ENCODE data around the gene SPATA2L. TPM values are rescaled to one million over a fixed set of nuclear protein-coding genes. Genes with fewer than 3 reads are reported as not detected.
A peak's percentile ranks its signal among the peaks of the same experiment; 100 is the strongest.

SPATA2L gene
- total and polyA plus RNA-seq, 2 of the 13 experiments (the other 11 are each of a cell fraction or from before 2014, with no cell fraction given), result 9.1 to 20.7 TPM

DNA sequence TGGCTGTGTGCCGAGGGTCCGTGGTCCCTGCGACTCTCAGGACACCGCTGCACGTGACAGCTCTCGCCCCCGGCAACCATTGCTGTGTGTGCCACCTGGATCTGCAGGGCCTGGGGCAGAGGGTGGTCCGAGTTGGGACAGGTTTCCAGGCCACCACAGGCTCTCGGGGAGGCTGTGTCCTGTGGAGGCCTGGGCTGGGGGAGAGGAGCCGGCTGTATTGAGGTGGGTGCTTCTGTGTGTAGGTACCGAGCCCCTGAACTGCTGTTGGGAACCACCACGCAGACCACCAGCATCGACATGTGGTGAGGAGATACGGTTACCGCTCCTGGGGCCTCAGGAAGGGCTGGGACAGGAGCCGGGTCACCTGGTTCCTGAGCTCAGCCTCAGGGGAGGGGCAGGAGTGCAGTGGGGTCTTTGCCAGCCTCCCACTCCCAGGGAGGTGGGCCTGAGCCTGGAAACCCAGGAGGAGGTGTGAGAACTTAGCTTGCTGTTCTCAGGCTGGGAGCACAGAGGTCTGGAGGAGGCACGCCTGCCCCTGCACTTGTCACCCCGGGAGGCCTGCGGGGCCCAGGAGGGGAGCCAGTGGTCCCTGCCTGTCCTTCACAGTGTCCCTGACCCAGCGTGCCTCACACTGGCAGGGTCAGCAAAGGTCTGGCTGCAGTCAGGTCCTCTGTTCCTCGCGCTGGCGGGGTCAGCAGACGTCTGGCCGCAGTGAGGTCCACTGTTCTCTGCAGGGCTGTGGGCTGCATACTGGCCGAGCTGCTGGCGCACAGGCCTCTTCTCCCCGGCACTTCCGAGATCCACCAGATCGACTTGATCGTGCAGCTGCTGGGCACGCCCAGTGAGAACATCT lies 7.3 kb downstream of the SPATA2L start (continued):
- TF ChIP-seq, protein P1, sequence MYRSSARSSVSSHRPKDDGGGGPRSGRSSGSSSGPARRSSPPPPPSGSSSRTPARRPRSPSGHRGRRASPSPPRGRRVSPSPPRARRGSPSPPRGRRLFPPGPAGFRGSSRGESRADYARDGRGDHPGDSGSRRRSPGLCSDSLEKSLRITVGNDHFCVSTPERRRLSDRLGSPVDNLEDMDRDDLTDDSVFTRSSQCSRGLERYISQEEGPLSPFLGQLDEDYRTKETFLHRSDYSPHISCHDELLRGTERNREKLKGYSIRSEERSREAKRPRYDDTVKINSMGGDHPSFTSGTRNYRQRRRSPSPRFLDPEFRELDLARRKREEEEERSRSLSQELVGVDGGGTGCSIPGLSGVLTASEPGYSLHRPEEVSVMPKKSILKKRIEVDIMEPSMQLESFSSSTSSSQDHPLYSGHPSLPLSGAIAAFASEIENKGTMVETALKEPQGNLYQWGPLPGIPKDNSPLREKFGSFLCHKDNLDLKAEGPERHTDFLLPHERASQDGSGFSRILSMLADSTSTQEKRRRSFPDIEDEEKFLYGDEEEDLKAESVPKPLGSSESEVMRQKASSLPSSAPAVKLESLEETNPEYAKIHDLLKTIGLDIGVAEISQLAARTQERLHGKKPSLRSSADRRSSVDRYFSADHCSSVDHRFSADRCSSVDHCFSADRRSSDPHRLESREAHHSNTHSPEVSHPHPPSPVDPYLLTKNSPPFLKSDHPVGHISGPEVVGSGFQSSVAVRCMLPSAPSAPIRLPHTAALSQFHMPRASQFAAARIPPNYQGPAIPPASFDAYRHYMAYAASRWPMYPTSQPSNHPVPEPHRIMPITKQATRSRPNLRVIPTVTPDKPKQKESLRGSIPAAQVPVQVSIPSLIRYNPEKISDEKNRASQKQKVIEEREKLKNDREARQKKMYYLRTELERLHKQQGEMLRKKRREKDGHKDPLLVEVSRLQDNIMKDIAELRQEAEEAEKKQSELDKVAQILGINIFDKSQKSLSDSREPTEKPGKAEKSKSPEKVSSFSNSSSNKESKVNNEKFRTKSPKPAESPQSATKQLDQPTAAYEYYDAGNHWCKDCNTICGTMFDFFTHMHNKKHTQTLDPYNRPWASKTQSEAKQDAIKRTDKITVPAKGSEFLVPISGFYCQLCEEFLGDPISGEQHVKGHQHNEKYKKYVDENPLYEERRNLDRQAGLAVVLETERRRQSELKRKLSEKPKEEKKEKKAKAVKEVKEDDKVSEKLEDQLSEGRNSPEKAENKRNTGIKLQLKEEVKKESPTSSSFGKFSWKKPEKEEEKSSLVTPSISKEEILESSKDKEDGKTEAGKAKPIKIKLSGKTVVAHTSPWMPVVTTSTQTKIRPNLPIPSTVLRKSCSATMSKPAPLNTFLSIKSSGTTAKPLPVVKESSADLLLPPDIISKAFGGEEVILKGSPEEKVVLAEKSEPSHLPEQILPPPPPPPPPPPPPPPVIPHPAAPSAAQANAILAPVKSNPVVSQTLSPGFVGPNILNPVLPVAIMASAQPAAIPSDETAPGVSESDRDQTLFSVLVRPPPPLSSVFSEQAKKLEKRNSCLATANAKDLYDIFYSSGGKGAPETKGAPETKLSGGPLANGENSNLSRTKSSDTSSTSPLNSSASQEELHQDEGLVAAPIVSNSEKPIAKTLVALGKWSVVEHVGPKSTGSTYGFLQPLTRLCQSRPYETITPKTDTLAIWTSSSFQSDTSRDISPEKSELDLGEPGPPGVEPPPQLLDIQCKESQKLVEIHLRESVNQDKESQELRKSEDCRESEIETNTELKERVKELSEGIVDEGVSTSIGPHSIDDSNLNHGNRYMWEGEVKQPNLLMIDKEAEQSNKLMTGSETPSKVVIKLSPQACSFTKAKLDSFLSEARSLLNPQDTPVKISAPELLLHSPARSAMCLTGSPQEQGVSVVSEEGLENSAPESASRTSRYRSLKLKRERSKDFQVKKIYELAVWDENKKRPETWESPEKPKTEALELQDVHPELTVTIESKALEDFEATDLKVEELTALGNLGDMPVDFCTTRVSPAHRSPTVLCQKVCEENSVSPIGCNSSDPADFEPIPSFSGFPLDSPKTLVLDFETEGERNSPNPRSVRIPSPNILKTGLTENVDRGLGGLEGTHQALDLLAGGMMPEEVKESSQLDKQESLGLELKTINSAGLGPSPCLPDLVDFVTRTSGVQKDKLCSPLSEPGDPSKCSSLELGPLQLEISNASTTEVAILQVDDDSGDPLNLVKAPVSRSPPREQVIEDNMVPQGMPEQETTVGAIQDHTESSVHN (CRISPR knock-in tag; IDR thresholded peaks at IDR 0.05), result no peak
- TF ChIP-seq, protein P2, sequence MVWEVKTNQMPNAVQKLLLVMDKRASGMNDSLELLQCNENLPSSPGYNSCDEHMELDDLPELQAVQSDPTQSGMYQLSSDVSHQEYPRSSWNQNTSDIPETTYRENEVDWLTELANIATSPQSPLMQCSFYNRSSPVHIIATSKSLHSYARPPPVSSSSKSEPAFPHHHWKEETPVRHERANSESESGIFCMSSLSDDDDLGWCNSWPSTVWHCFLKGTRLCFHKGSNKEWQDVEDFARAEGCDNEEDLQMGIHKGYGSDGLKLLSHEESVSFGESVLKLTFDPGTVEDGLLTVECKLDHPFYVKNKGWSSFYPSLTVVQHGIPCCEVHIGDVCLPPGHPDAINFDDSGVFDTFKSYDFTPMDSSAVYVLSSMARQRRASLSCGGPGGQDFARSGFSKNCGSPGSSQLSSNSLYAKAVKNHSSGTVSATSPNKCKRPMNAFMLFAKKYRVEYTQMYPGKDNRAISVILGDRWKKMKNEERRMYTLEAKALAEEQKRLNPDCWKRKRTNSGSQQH (CRISPR knock-in tag; IDR thresholded peaks at IDR 0.05; ENCODE audit: low read depth), result no peak; the same call in 1 of the 2 replicates
- TF ChIP-seq POLR2AphosphoS2 (IDR thresholded peaks at IDR 0.05; ENCODE audit: low read depth, low read length) (no peak), SMAD3 (CRISPR knock-in tag; IDR thresholded peaks at IDR 0.05) (no peak), ZNF274 (CRISPR knock-in tag; IDR thresholded peaks at IDR 0.05) (no peak), TRIM24 (CRISPR knock-in tag; IDR thresholded peaks at IDR 0.05) (no peak), ZNF350 (CRISPR knock-in tag; IDR thresholded peaks at IDR 0.05; ENCODE audit: borderline replicate concordance, low read depth) (0 out of 2 replicates have a peak, but pooled peaks have one; percentile 7), NR2F2 (IDR thresholded peaks at IDR 0.05; ENCODE audit: borderline replicate concordance, low read depth) (peak; percentile 85; the same call in 1 of the 2 replicates), MAFK (conservative IDR thresholded peaks at IDR 0.05 in 1 of 2, IDR thresholded peaks at IDR 0.05 in 1 of 2; ENCODE audit: low read length in 2 of 2) (no peak), KMT2B (CRISPR knock-in tag; IDR thresholded peaks at IDR 0.05) (no peak)
- TF ChIP-seq, protein P3, sequence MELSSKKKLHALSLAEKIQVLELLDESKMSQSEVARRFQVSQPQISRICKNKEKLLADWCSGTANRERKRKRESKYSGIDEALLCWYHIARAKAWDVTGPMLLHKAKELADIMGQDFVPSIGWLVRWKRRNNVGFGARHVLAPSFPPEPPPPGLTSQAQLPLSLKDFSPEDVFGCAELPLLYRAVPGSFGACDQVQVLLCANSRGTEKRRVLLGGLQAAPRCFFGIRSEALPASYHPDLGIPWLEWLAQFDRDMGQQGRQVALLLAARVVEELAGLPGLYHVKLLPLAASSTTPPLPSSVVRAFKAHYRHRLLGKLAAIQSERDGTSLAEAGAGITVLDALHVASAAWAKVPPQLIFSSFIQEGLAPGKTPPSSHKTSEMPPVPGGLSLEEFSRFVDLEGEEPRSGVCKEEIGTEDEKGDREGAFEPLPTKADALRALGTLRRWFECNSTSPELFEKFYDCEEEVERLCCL (CRISPR knock-in tag; IDR thresholded peaks at IDR 0.05; ENCODE audit: borderline replicate concordance), result no peak
- TF ChIP-seq, protein P4, sequence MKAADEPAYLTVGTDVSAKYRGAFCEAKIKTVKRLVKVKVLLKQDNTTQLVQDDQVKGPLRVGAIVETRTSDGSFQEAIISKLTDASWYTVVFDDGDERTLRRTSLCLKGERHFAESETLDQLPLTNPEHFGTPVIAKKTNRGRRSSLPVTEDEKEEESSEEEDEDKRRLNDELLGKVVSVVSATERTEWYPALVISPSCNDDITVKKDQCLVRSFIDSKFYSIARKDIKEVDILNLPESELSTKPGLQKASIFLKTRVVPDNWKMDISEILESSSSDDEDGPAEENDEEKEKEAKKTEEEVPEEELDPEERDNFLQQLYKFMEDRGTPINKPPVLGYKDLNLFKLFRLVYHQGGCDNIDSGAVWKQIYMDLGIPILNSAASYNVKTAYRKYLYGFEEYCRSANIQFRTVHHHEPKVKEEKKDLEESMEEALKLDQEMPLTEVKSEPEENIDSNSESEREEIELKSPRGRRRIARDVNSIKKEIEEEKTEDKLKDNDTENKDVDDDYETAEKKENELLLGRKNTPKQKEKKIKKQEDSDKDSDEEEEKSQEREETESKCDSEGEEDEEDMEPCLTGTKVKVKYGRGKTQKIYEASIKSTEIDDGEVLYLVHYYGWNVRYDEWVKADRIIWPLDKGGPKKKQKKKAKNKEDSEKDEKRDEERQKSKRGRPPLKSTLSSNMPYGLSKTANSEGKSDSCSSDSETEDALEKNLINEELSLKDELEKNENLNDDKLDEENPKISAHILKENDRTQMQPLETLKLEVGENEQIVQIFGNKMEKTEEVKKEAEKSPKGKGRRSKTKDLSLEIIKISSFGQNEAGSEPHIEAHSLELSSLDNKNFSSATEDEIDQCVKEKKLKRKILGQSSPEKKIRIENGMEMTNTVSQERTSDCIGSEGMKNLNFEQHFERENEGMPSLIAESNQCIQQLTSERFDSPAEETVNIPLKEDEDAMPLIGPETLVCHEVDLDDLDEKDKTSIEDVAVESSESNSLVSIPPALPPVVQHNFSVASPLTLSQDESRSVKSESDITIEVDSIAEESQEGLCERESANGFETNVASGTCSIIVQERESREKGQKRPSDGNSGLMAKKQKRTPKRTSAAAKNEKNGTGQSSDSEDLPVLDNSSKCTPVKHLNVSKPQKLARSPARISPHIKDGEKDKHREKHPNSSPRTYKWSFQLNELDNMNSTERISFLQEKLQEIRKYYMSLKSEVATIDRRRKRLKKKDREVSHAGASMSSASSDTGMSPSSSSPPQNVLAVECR (CRISPR knock-in tag; IDR thresholded peaks at IDR 0.05; ENCODE audit: borderline replicate concordance), result peak; percentile 74
